Prostate gland (tissue), 2 donors: ENCODE results near the gene OSCP1. TPM values are rescaled to one million over a fixed set of nuclear protein-coding genes. Genes with fewer than 3 reads are reported as not detected.
A peak's percentile ranks its signal among the peaks of the same experiment; 100 is the strongest.

Experiments used
- DNase-seq: peaks from one replicate; pipeline ENCODE4 v3.0.0-alpha.2; 2019; ENCODE audit warnings: low spot score
- H3K27ac ChIP-seq, 2 donors: fragments of 200-600 bp; sonication (generic); 2 replicates each; pipeline ENCODE4 v1.5.1; 2017 to 2019
- H3K27me3 ChIP-seq: fragments of 200-600 bp; sonication (generic); replicated peaks from 2 replicates; pipeline ENCODE4 v1.5.1; 2019; ENCODE audit not compliant: insufficient read depth
- H3K36me3 ChIP-seq, 2 donors: fragments of 200-600 bp; sonication (generic); 1 replicate in 1 of 2; 2 replicates in 1 of 2; pipeline versions ENCODE4 v1.5.1 to v1.8.1; 2017 to 2019
- H3K4me1 ChIP-seq: fragments of 200-600 bp; sonication (generic); replicated peaks from 2 replicates; pipeline ENCODE4 v1.5.1; 2019
- H3K4me3 ChIP-seq, 2 donors: fragments of 200-600 bp; sonication (generic); 2 replicates each; pipeline ENCODE4 v1.5.1; 2017 to 2019
- H3K9me3 ChIP-seq: fragments of 200-600 bp; sonication (generic); 2 replicates; pipeline ENCODE4 v1.5.1; 2017
- CTCF ChIP-seq, 4 experiments: fragments of 200-600 bp in 2 of 4; fragments of 450-650 bp in 2 of 4; sonication (generic) in 2 of 4; IDR thresholded peaks; 1 replicate in 3 of 4; 2 replicates in 1 of 4; pipeline ENCODE4 v1.5.1; 2016 to 2019; ENCODE audit warnings: antibody characterized with exemption in 4 of 4, mild to moderate bottlenecking in 2 of 4, moderate library complexity in 2 of 4
- POLR2A ChIP-seq: fragments of 450-650 bp; IDR thresholded peaks from one replicate; pipeline ENCODE4 v1.6.1; 2016; ENCODE audit warnings: antibody characterized with exemption, mild to moderate bottlenecking
- POLR2AphosphoS5 ChIP-seq: sonication (generic); formaldehyde crosslinking; IDR thresholded peaks from one replicate; pipeline ENCODE4 v1.6.1; 2017; ENCODE audit warnings: antibody characterized with exemption
- WGBS: methylation state at CpG from one replicate; pipeline ENCODE4 v1.1.5; 2018; 5-methylcytosine and 5-hydroxymethylcytosine counted together
- intact Hi-C: fragments of 100-400 bp; cut with DNase I; formaldehyde crosslinking; loops from one replicate; pipeline ENCODE4 v1.14.2; 2022
- total RNA-seq, 2 donors: library from RNA; depleted of rRNA; stranded (reverse); fragments of >200 nt; gene quantifications; one replicate each; pipeline ENCODE4 v1.1.0, GENCODE V29; 2016

Gene OSCP1
- total RNA-seq, 2 donors from 2014 or later, result 16.7 to 25.6 TPM

GRCh38 chr1:36466370-36467026 lies 16.2 kb upstream of the OSCP1 start:
- no peak for TF ChIP-seq POLR2AphosphoS5
- TF ChIP-seq POLR2A, result no peak
- no peak for TF ChIP-seq CTCF (IDR thresholded peaks at IDR 0.05)
- DNase-seq, result no peak
- no peak overlapping the region for H3K27ac ChIP-seq

GRCh38 chr1:36465731-36466369 lies 15.6 kb upstream of the OSCP1 start:
- intact Hi-C loops, result no loop called here
- no peaks in the 10 kb centered on the region for H3K36me3 ChIP-seq
- no peak overlapping the region for H3K27ac ChIP-seq
- DNase-seq, result no peak
- TF ChIP-seq POLR2A (no peak), POLR2AphosphoS5 (no peak), CTCF (IDR thresholded peaks at IDR 0.05) (no peak)
- H3K9me3 ChIP-seq, result no peaks in the 10 kb centered on the region
- no peaks in the 10 kb centered on the region for H3K4me1 ChIP-seq
- WGBS, result 58% methylated on average over 4 of the region's 4 CpGs
- no peak overlapping the region for H3K4me3 ChIP-seq
- H3K27me3 ChIP-seq, result no peaks in the 10 kb centered on the region

More at GRCh38 chr1:36466370-36467026, 16.2 kb upstream of the OSCP1 start:
- Histone ChIP-seq H3K4me3 (no peak overlapping the region), H3K4me1 (no peaks in the 10 kb centered on the region), H3K9me3 (no peaks in the 10 kb centered on the region), H3K27me3 (no peaks in the 10 kb centered on the region), H3K36me3 (no peaks in the 10 kb centered on the region)
- intact Hi-C loops, result no loop called here
- 87% methylated on average over 12 of the region's 12 CpGs for WGBS

- no peak for DNase-seq
- no peaks in the 10 kb centered on the region for H3K27me3 ChIP-seq
- WGBS, result 16% methylated on average over 13 of the region's 13 CpGs
- peak overlapping the region; percentile 59 to 71 for H3K4me3 ChIP-seq
- H3K4me1 ChIP-seq, result no peaks in the 10 kb centered on the region
- peak overlapping the region; percentile 78 to 89 for H3K27ac ChIP-seq
- intact Hi-C loops, result no loop called here
- TF ChIP-seq POLR2A (no peak), CTCF (IDR thresholded peaks at IDR 0.05) (no peak), POLR2AphosphoS5 (no peak)
- H3K9me3 ChIP-seq, result no peaks in the 10 kb centered on the region
- no peaks in the 10 kb centered on the region for H3K36me3 ChIP-seq
Observed at GRCh38 chr1:36464605-36465393, 14.5 kb upstream of the OSCP1 start.

GRCh38 chr1:36463803-36464604 lies 13.8 kb upstream of the OSCP1 start, which contains the start of gene MRPS15:
TSS of gene MRPS15 (minus strand) at chr1:36464384. CDS start at chr1:36464275, 109 bp downstream.
- Histone ChIP-seq H3K27me3 (no peaks in the 10 kb centered on the region), H3K9me3 (no peaks in the 10 kb centered on the region), H3K4me3 (peak within 1 kb of the TSS; percentile 59 to 71), H3K36me3 (no peaks in the 10 kb centered on the region), H3K27ac (peak within 1 kb of the TSS; percentile 78 to 89), H3K4me1 (no peaks in the 10 kb centered on the region)
- peak; percentile 96 for DNase-seq
- under 1% methylated on average over 46 of the region's 65 CpGs for WGBS
- TF ChIP-seq CTCF (IDR thresholded peaks at IDR 0.05) (peak in 1 of 4 experiments; percentile 5), POLR2A (peak; percentile 84), POLR2AphosphoS5 (peak; percentile 98)
- intact Hi-C loops, result no loop called here
